Activated naive CD4-positive, alpha-beta T cell treated with anti-CD3 and anti-CD28 coated beads, Interleukin-2, amount 50 U/mL, for 24 hours (primary cell): Measurements from ENCODE around the gene RAB10.
A peak's percentile ranks its signal among the peaks of the same experiment; 100 is the strongest.
"Not testable (repeated sequence)": the region's sequence is repeated elsewhere in the genome, so short reads cannot be mapped to it uniquely, and the experiment has no call there.

Experiments used
- H3K27ac Mint-ChIP-seq: one replicate; pipeline ENCODE4 v1.8.0; 2021; ENCODE audit warnings: mild to moderate bottlenecking, mixed read lengths
- H3K27me3 Mint-ChIP-seq: one replicate; pipeline ENCODE4 v1.8.0; 2021; ENCODE audit warnings: mixed read lengths
- H3K36me3 Mint-ChIP-seq: one replicate; pipeline ENCODE4 v1.8.0; 2021; ENCODE audit warnings: mixed read lengths
- H3K4me1 Mint-ChIP-seq: one replicate; pipeline ENCODE4 v1.8.0; 2021; ENCODE audit warnings: mixed read lengths
- H3K4me3 Mint-ChIP-seq: one replicate; pipeline ENCODE4 v1.8.0; 2021; ENCODE audit warnings: mild to moderate bottlenecking, mixed read lengths
- H3K9me3 Mint-ChIP-seq: one replicate; pipeline ENCODE4 v1.8.0; 2021; ENCODE audit warnings: mixed read lengths

RAB10 gene

DNA sequence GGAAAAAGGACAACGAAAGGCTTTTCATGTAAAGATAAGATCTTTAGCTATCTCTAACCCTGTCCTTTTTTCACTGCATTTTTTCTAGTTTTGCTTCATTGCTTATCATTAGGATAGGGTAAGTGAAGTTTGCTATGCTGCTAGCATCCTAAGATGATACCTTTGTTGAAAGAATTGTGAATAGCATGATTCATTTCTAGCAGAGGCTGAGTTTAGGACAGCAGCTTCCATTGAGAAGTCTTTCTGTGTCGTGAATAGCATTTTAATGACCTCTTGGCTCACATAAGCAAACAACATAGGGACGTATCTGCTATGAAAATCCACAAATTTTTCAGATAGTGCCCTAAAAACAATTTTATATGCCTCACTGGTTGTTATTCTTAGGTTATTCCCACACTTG is 102.6 kb downstream of the RAB10 start:
- H3K36me3 Mint-ChIP-seq = peaks cover 3% of the 10 kb centered on the region
- H3K27me3 Mint-ChIP-seq = no peaks in the 10 kb centered on the region
- H3K4me3 Mint-ChIP-seq = no peak overlapping the region
- no peak overlapping the region for H3K27ac Mint-ChIP-seq
- H3K9me3 Mint-ChIP-seq = no peaks in the 10 kb centered on the region
- H3K4me1 Mint-ChIP-seq = no peaks in the 10 kb centered on the region

- H3K4me3 Mint-ChIP-seq = no peak overlapping the region
- peaks cover 3% of the 10 kb centered on the region for H3K36me3 Mint-ChIP-seq
- no peaks in the 10 kb centered on the region for H3K27me3 Mint-ChIP-seq
- no peaks in the 10 kb centered on the region for H3K4me1 Mint-ChIP-seq
- H3K9me3 Mint-ChIP-seq = no peaks in the 10 kb centered on the region
- peak overlapping the region; percentile 81 for H3K27ac Mint-ChIP-seq
Measured at GRCh38 chr2:26139269-26140183, 105.6 kb downstream of the RAB10 start.

- H3K4me3 Mint-ChIP-seq = no peak overlapping the region
- no peaks in the 10 kb centered on the region for H3K9me3 Mint-ChIP-seq
- H3K4me1 Mint-ChIP-seq = peaks cover 5% of the 10 kb centered on the region
- H3K27me3 Mint-ChIP-seq = no peaks in the 10 kb centered on the region
- H3K27ac Mint-ChIP-seq = peak overlapping the region; percentile 56
- peaks cover 3% of the 10 kb centered on the region for H3K36me3 Mint-ChIP-seq
Measured at GRCh38 chr2:26141145-26141769, 107.4 kb downstream of the RAB10 start.

DNA sequence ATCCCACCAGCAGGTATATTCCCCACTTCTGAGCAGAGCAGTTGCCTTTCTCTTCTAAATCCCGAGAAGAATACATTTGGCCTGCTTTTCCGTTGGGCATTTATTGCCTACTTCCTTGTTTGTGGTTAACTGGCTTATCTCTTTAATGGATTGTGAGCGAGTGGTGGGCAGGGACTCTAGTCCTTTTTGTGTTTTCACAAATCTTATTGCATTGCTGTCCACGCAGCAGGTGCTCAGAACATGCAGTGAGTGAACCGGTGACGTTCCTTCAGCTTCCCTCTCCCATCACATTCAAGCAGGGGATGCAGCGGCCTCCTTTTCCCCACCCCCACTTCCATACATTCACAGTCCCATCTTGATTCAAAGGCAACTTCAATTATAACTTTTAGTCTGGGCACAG is 110.1 kb downstream of the RAB10 start:
- no peak overlapping the region for H3K4me3 Mint-ChIP-seq
- no peak overlapping the region for H3K27ac Mint-ChIP-seq
- no peaks in the 10 kb centered on the region for H3K36me3 Mint-ChIP-seq
- H3K27me3 Mint-ChIP-seq = no peaks in the 10 kb centered on the region
- peaks cover 5% of the 10 kb centered on the region for H3K4me1 Mint-ChIP-seq
- no peaks in the 10 kb centered on the region for H3K9me3 Mint-ChIP-seq

DNA sequence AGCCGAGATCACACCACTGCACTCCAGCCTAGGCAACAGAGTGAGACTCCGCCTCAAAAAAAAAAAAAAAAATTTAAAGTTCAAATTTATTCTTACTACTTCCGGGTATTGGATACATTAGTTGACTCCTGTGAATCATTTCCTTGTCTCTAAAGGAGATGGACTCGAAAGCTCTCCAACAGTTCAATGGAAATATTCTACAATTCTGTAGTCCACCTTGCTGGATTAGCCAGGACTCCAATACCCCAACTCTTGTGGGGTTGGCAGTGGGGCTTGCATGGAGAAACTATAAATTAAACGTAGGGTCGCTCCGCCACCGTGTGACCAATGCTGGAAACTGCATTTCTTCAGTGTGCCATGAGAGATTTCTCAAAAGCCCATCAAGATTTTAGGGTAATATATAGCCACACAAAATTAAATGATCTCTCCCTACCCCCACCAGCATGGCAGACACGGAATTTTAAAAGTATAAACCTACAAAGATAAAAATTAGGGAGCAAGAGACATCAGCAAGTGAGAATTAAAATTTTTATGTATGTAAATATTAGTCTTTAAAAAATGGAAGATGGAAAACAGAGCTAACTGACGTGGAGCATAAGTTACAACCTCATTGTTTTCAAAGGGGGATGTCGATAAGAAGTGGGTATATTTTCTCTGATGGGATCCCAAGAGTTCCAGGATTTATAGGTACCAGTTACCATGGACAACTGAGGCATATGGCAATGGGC is 111.2 kb downstream of the RAB10 start:
- no peak overlapping the region for H3K27ac Mint-ChIP-seq
- H3K27me3 Mint-ChIP-seq = peaks cover 6% of the 10 kb centered on the region
- no peaks in the 10 kb centered on the region for H3K9me3 Mint-ChIP-seq
- H3K36me3 Mint-ChIP-seq = no peaks in the 10 kb centered on the region
- H3K4me3 Mint-ChIP-seq = no peak overlapping the region
- peaks cover 5% of the 10 kb centered on the region for H3K4me1 Mint-ChIP-seq

- Mint-ChIP-seq H3K9me3 (no peaks in the 10 kb centered on the region), H3K36me3 (no peaks in the 10 kb centered on the region), H3K4me3 (no peak overlapping the region), H3K4me1 (peaks cover 5% of the 10 kb centered on the region), H3K27ac (no peak overlapping the region), H3K27me3 (peaks cover 15% of the 10 kb centered on the region)
Measured at GRCh38 chr2:26148501-26148900, 114.6 kb downstream of the RAB10 start.

GRCh38 chr2:26150243-26150642 is 116.4 kb downstream of the RAB10 start:
- Mint-ChIP-seq H3K36me3 (no peaks in the 10 kb centered on the region), H3K4me3 (no peak overlapping the region), H3K9me3 (no peaks in the 10 kb centered on the region), H3K27ac (no peak overlapping the region), H3K27me3 (peaks cover 15% of the 10 kb centered on the region), H3K4me1 (peaks cover under 1% of the 10 kb centered on the region)

- H3K36me3 Mint-ChIP-seq = no peaks in the 10 kb centered on the region
- H3K9me3 Mint-ChIP-seq = no peaks in the 10 kb centered on the region
- H3K27me3 Mint-ChIP-seq = no peaks in the 10 kb centered on the region
- H3K4me3 Mint-ChIP-seq = no peak overlapping the region
- H3K4me1 Mint-ChIP-seq = no peaks in the 10 kb centered on the region
- H3K27ac Mint-ChIP-seq = no peak overlapping the region
Measured at GRCh38 chr2:26157580-26157979, 123.7 kb downstream of the RAB10 start.

DNA sequence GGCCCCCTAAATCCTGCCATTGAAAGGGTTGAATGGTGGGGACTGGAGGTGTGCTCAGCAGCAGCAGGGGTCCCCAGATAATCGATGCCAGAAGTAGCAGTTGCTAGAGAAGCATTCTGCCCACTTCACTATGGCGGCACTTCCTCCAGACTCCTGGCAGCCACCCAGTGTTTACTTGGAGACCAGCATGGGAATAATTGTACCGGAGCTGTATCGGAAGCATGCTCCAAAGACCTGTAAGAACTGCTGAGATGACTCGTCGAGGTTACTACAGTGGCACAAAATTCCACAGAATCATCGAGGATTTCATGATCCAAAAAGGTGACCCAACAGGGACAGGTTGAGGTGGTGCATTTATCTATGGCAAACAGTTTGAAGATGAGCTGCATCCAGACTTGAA is 128.0 kb downstream of the RAB10 start:
- Mint-ChIP-seq H3K36me3 (no peaks in the 10 kb centered on the region), H3K27me3 (no peaks in the 10 kb centered on the region), H3K4me1 (no peaks in the 10 kb centered on the region), H3K4me3 (no peak overlapping the region), H3K27ac (no peak overlapping the region), H3K9me3 (no peaks in the 10 kb centered on the region)

DNA sequence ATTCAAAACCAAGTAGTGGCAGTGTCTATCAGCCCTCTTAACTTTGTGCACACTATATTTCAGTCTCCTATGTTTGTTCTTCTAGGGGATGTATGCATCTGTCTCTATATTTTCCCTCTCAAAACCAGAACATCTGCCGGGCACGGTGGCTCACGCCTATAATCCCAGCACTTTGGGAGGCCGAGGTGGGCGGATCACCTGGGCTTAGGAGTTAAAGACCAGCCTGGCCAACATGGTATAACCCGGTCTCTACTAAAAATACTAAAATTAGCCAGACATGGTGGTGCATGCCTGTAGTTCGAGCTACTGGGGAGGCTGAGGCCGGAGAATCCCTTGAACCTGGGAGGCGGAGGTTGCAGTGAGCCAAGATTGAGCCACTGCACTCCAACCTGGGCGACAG is 129.1 kb downstream of the RAB10 start:
- Mint-ChIP-seq H3K27me3 (no peaks in the 10 kb centered on the region), H3K4me1 (no peaks in the 10 kb centered on the region), H3K27ac (no peak overlapping the region), H3K9me3 (no peaks in the 10 kb centered on the region), H3K4me3 (no peak overlapping the region), H3K36me3 (no peaks in the 10 kb centered on the region)

GRCh38 chr2:26164231-26164630 is 130.3 kb downstream of the RAB10 start:
- H3K9me3 Mint-ChIP-seq = no peaks in the 10 kb centered on the region
- no peak overlapping the region for H3K27ac Mint-ChIP-seq
- H3K27me3 Mint-ChIP-seq = no peaks in the 10 kb centered on the region
- no peak overlapping the region for H3K4me3 Mint-ChIP-seq
- H3K36me3 Mint-ChIP-seq = no peaks in the 10 kb centered on the region
- no peaks in the 10 kb centered on the region for H3K4me1 Mint-ChIP-seq

DNA sequence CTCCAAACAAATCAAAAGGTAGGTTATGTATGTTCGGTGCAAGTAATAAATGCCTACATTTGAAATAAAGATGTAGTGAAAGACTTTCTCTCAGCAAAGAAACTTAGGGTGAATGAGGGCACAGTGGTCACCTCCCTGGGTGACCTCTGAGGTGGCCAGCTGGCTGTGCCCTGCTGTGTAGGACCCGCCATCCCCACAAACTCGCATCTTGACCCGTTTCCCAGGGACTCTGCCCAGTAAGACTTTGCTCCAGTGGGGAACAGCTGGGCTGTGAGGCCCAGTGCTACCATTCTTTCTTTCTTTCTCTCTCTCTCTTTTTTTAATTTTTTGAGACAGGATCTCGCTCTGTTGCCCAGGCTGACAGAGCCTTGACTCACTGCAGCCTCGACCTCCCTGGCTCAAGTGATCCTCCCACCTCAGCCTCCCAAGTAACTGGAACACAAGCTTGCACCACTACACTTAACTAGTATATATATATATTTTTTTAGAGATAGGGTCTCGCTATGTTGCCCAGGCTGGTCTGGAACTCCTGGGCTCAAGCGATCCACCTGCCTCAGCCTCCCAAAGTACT is 130.8 kb downstream of the RAB10 start:
- Mint-ChIP-seq H3K4me1 (no peaks in the 10 kb centered on the region), H3K27ac (peak overlapping the region; percentile 59), H3K4me3 (no peak overlapping the region), H3K9me3 (no peaks in the 10 kb centered on the region), H3K36me3 (no peaks in the 10 kb centered on the region), H3K27me3 (no peaks in the 10 kb centered on the region)

GRCh38 chr2:26165403-26165802 is 131.5 kb downstream of the RAB10 start:
- Mint-ChIP-seq H3K9me3 (no peaks in the 10 kb centered on the region), H3K4me3 (no peak overlapping the region), H3K36me3 (no peaks in the 10 kb centered on the region), H3K27ac (no peak overlapping the region), H3K4me1 (no peaks in the 10 kb centered on the region), H3K27me3 (peaks cover 2% of the 10 kb centered on the region)

GRCh38 chr2:26166541-26166940 is 132.7 kb downstream of the RAB10 start:
- H3K4me1 Mint-ChIP-seq, H3K9me3 Mint-ChIP-seq, H3K27ac Mint-ChIP-seq, H3K27me3 Mint-ChIP-seq, H3K36me3 Mint-ChIP-seq, H3K4me3 Mint-ChIP-seq: not testable (repeated sequence)

- no peak overlapping the region for H3K4me3 Mint-ChIP-seq
- H3K4me1 Mint-ChIP-seq = peaks cover 10% of the 10 kb centered on the region
- H3K27me3 Mint-ChIP-seq = peaks cover 15% of the 10 kb centered on the region
- no peak overlapping the region for H3K27ac Mint-ChIP-seq
- no peaks in the 10 kb centered on the region for H3K9me3 Mint-ChIP-seq
- H3K36me3 Mint-ChIP-seq = no peaks in the 10 kb centered on the region
Measured at GRCh38 chr2:26168785-26169184, 134.9 kb downstream of the RAB10 start.

DNA sequence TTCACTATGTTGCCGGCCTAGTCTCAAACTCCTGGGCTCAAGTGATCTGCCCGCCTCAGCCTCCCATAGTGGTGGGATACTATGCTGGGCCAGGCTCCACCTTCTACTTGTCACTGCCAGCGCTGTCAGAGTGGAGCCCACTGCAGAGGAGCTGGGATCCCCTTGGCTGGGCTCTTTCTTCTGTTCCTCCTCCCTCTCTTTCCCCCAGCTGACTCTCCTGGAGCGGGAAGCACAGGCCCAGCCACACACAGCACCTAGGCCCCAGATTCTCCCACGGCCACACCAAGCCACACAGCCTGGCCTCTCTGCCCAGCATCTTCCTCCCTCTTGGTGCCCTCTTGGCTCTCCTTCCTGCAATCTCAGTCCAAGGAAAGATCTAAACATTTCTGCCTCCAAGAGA is 135.3 kb downstream of the RAB10 start:
- Mint-ChIP-seq H3K27ac (no peak overlapping the region), H3K9me3 (no peaks in the 10 kb centered on the region), H3K4me1 (peaks cover 12% of the 10 kb centered on the region), H3K36me3 (no peaks in the 10 kb centered on the region), H3K4me3 (no peak overlapping the region), H3K27me3 (peaks cover 16% of the 10 kb centered on the region)
